Smooth muscle cell of the umbilical artery (primary cell): ENCODE measurements around the gene MINPP1. TPM values are rescaled to one million over a fixed set of nuclear protein-coding genes. Genes with fewer than 3 reads are reported as not detected.

ENCODE experiments used
- total RNA-seq: library from RNA; depleted of rRNA; stranded (reverse); fragments of >200 nt; gene quantifications from 2 replicates; pipeline ENCODE4 v1.2.3, GENCODE V29; 2014

Gene MINPP1
- total RNA-seq, result 52.7 and 52.9 TPM in 2 replicates

GRCh38 chr10:87504640-87505365 is at the start of gene MINPP1:
Gene MINPP1, plus strand, starts transcription at chr10:87504893. Its CDS starts 23 bp downstream, at chr10:87504916.

Other genes starting within 250 kb of the MINPP1 start
- gene NUTM2D, start 147.1 kb upstream of the MINPP1 start, total RNA-seq, result 1.2 and 2.0 TPM in 2 replicates
- 149 and 233 TPM in 2 replicates for gene PAPSS2, start 155.0 kb downstream of the MINPP1 start, total RNA-seq